B cell (primary cell): ENCODE measurements around the gene ZFYVE21. TPM values are rescaled to one million over a fixed set of nuclear protein-coding genes. Genes with fewer than 3 reads are reported as not detected.

Experiments used
- ATAC-seq: fragments of 200-7000 bp; cut with Tn5 transposase; one replicate; pipeline ENCODE4 v1.10.0; 2021; ENCODE audit warnings: low read depth, mild to moderate bottlenecking, moderate number of reproducible peaks, moderate library complexity
- CTCF ChIA-PET: fragments of 350-600 bp; sonication (Branson Sonifier 250); formaldehyde crosslinking; loops from one replicate; lab custom pipeline; 2021; ENCODE audit warnings: antibody characterized with exemption, inconsistent platforms; lab: Charles Lee
- POLR2A ChIA-PET: fragments of 350-600 bp; sonication (Branson Sonifier 250); formaldehyde crosslinking; loops from one replicate; lab custom pipeline; 2021; ENCODE audit warnings: antibody characterized with exemption; lab: Charles Lee
- DNase-seq: peaks from one replicate; pipeline ENCODE4 v3.0.0; 2013
- H2AFZ ChIP-seq: 2 replicates; pipeline ENCODE4 v1.6.1; 2012; ENCODE audit warnings: mild to moderate bottlenecking, low read depth, low read length; ENCODE audit not compliant: insufficient read depth, poor library complexity, severe bottlenecking
- H3K27ac ChIP-seq, 2 donors: 1 replicate in 1 of 2; 2 replicates in 1 of 2; pipeline ENCODE4 v1.5.1; 2012 to 2013; ENCODE audit warnings: low read length in 2 of 2, mild to moderate bottlenecking in 2 of 2, moderate library complexity in 1 of 2
- H3K27me3 ChIP-seq, 4 experiments: fragments of 200-600 bp in 1 of 4; sonication (generic) in 1 of 4; replicated peaks in 1 of 4; 1 replicate in 2 of 4; 2 replicates in 2 of 4; pipeline versions ENCODE4 v1.6.1 to v1.7.0; 2013 to 2016; ENCODE audit warnings: low read length in 3 of 4, mild to moderate bottlenecking in 2 of 4, mixed read lengths in 1 of 4, moderate library complexity in 1 of 4; ENCODE audit not compliant: insufficient read depth in 4 of 4, control insufficient read depth in 3 of 4; ENCODE audit errors: control extremely low read depth in 1 of 4
- H3K36me3 ChIP-seq, 2 experiments: replicated peaks in 1 of 2; 1 replicate in 1 of 2; 2 replicates in 1 of 2; pipeline versions ENCODE4 v1.6.1 to v1.7.1; 2013; ENCODE audit warnings: low read length in 1 of 2; ENCODE audit not compliant: insufficient read depth in 2 of 2, control insufficient read depth in 1 of 2; ENCODE audit errors: control extremely low read depth in 1 of 2, extremely low read depth in 1 of 2
- H3K4me1 ChIP-seq, 2 donors: fragments of 200-600 bp in 1 of 2; sonication (generic) in 1 of 2; 1 replicate in 1 of 2; 2 replicates in 1 of 2; pipeline versions ENCODE4 v1.5.1 to v1.6.1; 2013 to 2017; ENCODE audit warnings: low read length in 2 of 2; ENCODE audit not compliant: control insufficient read depth in 2 of 2, insufficient read depth in 2 of 2
- H3K4me2 ChIP-seq: replicated peaks from 2 replicates; pipeline ENCODE3; 2012; ENCODE audit warnings: mild to moderate bottlenecking, low read depth, low read length; ENCODE audit not compliant: poor library complexity, severe bottlenecking
- H3K4me3 ChIP-seq, 5 experiments: fragments of 200-600 bp in 1 of 5; sonication (generic) in 1 of 5; 1 replicate in 3 of 5; 2 replicates in 2 of 5; pipeline versions ENCODE4 v1.5.1 to v1.7.0; 2011 to 2016; ENCODE audit warnings: low read length in 4 of 5, mild to moderate bottlenecking in 4 of 5, low read depth in 2 of 5, control low read depth in 1 of 5, moderate library complexity in 1 of 5; ENCODE audit not compliant: insufficient read depth in 1 of 5; ENCODE audit errors: control extremely low read depth in 1 of 5, extremely low read depth in 1 of 5
- H3K79me2 ChIP-seq: fragments of 200-600 bp; sonication (generic); one replicate; pipeline ENCODE4 v1.6.0; 2016; ENCODE audit warnings: low read length; ENCODE audit not compliant: control insufficient read depth, insufficient read depth
- H3K9ac ChIP-seq: fragments of 200-600 bp; sonication (generic); 2 replicates; pipeline ENCODE4 v1.6.1; 2017; ENCODE audit warnings: mild to moderate bottlenecking, low read length, moderate library complexity
- H3K9me3 ChIP-seq, 3 donors: one replicate each; pipeline versions ENCODE4 v1.6.1 to v1.7.1; 2013; ENCODE audit warnings: low read length in 2 of 3; ENCODE audit not compliant: control insufficient read depth in 2 of 3, insufficient read depth in 1 of 3; ENCODE audit errors: control extremely low read depth in 1 of 3
- H4K20me1 ChIP-seq: 2 replicates; pipeline ENCODE4 v1.6.0; 2012; ENCODE audit warnings: mild to moderate bottlenecking, low read length; ENCODE audit not compliant: insufficient read depth, control insufficient read depth, poor library complexity, severe bottlenecking
- H3K27ac Mint-ChIP-seq: one replicate; pipeline ENCODE4 v1.8.0; 2021; ENCODE audit warnings: mixed read lengths
- H3K27me3 Mint-ChIP-seq: one replicate; pipeline ENCODE4 v1.8.0; 2021; ENCODE audit warnings: mixed read lengths
- H3K4me1 Mint-ChIP-seq: one replicate; pipeline ENCODE4 v1.8.0; 2021; ENCODE audit warnings: mixed read lengths
- H3K4me3 Mint-ChIP-seq: one replicate; pipeline ENCODE4 v1.8.0; 2021; ENCODE audit warnings: mixed read lengths
- H3K9me3 Mint-ChIP-seq: one replicate; pipeline ENCODE4 v1.8.0; 2022; ENCODE audit warnings: mixed read lengths; ENCODE audit not compliant: insufficient read depth
- CTCF ChIP-seq: fragments of 200-600 bp; IDR thresholded peaks from one replicate; pipeline ENCODE4 v1.8.0; 2022; ENCODE audit warnings: antibody characterized with exemption, mild to moderate bottlenecking
- EZH2 ChIP-seq: IDR thresholded peaks from 2 replicates; pipeline ENCODE4 v1.6.1; 2012; ENCODE audit warnings: borderline replicate concordance, low read depth, mild to moderate bottlenecking, moderate library complexity, low read length; ENCODE audit not compliant: insufficient read depth, poor library complexity, severe bottlenecking
- WGBS: methylation state at CpG from one replicate; pipeline ENCODE4 v1.1.5; 2013; ENCODE audit warnings: missing lambda C conversion rate; ENCODE audit not compliant: insufficient coverage; 5-methylcytosine and 5-hydroxymethylcytosine counted together
- intact Hi-C: fragments of 100-400 bp; cut with micrococcal nuclease; formaldehyde crosslinking; loops from one replicate; pipeline ENCODE4 v1.10.0; 2022
- polyA plus RNA-seq: library from polyadenylated mRNA; depleted of rRNA; stranded (reverse); fragments of >200 nt; gene quantifications from 2 replicates; pipeline ENCODE4 v1.2.3, GENCODE V29; 2012
- total RNA-seq, 2 donors: library from RNA; stranded (reverse); fragments of 120-200 nt in 1 of 2; gene quantifications; 1 replicate in 1 of 2; 2 replicates in 1 of 2; pipeline versions ENCODE4 v1.2.3 to v1.2.4, GENCODE V29; 2013 to 2022

ZFYVE21 gene
- total and polyA plus RNA-seq, 2 donors (not counting 1 experiment from before 2014, with no cell fraction given): 17.0 to 18.6 TPM

- no peaks in the 10 kb centered on the region for H3K9me3 Mint-ChIP-seq
- no peak overlapping the region for H3K9ac ChIP-seq
- WGBS: 89% methylated on average over 12 of the region's 15 CpGs
Measured at GRCh38 chr14:103744621-103745395, 29.2 kb downstream of the ZFYVE21 start.

More at GRCh38 chr14:103744621-103745395, 29.2 kb downstream of the ZFYVE21 start:
- CTCF ChIA-PET: no interaction called here
- ATAC-seq (no peak), DNase-seq (no peak)
- POLR2A ChIA-PET: no interaction called here
- intact Hi-C loops: no loop called here
- no peaks in the 10 kb centered on the region for H4K20me1 ChIP-seq
- Mint-ChIP-seq H3K27ac (no peak overlapping the region), H3K27me3 (no peaks in the 10 kb centered on the region), H3K4me3 (no peak overlapping the region), H3K4me1 (no peaks in the 10 kb centered on the region)
- H3K36me3 ChIP-seq: peaks cover 0 to 15% of the 10 kb centered on the region in 2 experiments
- TF ChIP-seq EZH2 (no peak), CTCF (no peak)
- H3K27me3 ChIP-seq: no peaks in the 10 kb centered on the region
- no peaks in the 10 kb centered on the region for H3K9me3 ChIP-seq
- H2AFZ ChIP-seq: no peak overlapping the region
- no peak overlapping the region for H3K4me3 ChIP-seq
- no peak overlapping the region for H3K4me2 ChIP-seq
- no peaks in the 10 kb centered on the region for H3K79me2 ChIP-seq
- H3K4me1 ChIP-seq: no peaks in the 10 kb centered on the region
- H3K27ac ChIP-seq: no peak overlapping the region
